ENCODE data around the gene MAML1.

DNA sequence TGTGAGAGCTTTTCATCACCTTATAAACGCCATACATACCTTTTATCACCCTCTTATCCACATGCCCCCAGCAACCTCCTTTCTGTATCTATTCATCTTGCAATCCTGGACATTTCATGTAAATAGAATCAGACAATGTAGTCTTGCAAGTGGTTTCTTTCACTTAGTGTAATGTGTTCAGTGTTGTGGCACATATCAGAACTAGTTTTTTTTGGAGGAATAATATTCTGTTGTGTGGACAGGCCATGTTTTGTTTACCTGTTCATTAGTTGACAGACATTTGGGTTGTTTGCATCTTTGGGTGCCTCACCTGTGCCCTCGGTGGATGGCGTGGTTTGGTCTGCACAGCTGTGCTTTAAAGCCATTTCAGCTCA is 89.4 kb downstream of the MAML1 start:
- TF ChIP-seq, protein P1, sequence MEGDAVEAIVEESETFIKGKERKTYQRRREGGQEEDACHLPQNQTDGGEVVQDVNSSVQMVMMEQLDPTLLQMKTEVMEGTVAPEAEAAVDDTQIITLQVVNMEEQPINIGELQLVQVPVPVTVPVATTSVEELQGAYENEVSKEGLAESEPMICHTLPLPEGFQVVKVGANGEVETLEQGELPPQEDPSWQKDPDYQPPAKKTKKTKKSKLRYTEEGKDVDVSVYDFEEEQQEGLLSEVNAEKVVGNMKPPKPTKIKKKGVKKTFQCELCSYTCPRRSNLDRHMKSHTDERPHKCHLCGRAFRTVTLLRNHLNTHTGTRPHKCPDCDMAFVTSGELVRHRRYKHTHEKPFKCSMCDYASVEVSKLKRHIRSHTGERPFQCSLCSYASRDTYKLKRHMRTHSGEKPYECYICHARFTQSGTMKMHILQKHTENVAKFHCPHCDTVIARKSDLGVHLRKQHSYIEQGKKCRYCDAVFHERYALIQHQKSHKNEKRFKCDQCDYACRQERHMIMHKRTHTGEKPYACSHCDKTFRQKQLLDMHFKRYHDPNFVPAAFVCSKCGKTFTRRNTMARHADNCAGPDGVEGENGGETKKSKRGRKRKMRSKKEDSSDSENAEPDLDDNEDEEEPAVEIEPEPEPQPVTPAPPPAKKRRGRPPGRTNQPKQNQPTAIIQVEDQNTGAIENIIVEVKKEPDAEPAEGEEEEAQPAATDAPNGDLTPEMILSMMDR (IDR thresholded peaks at IDR 0.05) = no peak
- no peak for TF ChIP-seq POLR2A (IDR thresholded peaks at IDR 0.05)
